ENCODE measurements around the gene MAN1C1. TPM values are rescaled to one million over a fixed set of nuclear protein-coding genes. Genes with fewer than 3 reads are reported as not detected.

The MAN1C1 gene
- total and polyA plus RNA-seq, 2 donors (not counting 3 experiments of a cell fraction or from before 2014, with no cell fraction given) = 1.5 to 4.0 TPM

DNA sequence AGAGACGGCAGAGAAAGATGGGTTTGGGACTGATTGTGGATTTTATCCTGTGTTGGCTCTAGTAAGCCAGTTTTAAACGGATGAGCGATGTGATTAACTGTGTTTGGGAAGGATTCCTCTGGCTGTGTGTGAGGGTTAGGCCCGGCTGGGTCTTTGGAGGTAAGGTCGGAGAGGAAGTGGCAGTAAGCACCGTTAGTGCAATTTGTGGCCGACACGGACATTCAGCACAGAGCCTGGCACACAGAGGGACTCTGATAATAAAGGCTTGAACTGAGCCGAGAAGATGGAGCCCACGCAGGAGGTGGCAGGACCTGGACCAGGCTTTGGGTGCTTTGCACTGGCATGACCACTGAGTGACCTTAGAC, 204.5 kb downstream of the MAN1C1 start:
- ChIA-PET CTCF (no interaction called here), POLR2A (no interaction called here)
- H3K4me1 ChIP-seq (ENCODE audit: control insufficient read depth, extremely low read depth, insufficient read depth, low read length) = peaks cover 14% of the 10 kb centered on the region
- H2AFZ ChIP-seq (ENCODE audit: low read depth, low read length) = no peak overlapping the region
- peak overlapping the region; percentile 82 for H3K9ac ChIP-seq (replicated peaks; ENCODE audit: extremely low read depth, insufficient read depth, low read length)
- H3K9me3 ChIP-seq (replicated peaks; ENCODE audit: control insufficient read depth, insufficient read depth, low read length) = no peaks in the 10 kb centered on the region
- peaks cover 9% of the 10 kb centered on the region for H3K79me2 ChIP-seq (ENCODE audit: control insufficient read depth, insufficient read depth, low read length)
- H4K20me1 ChIP-seq (replicated peaks; ENCODE audit: control insufficient read depth, extremely low read depth, insufficient read depth, low read length) = no peaks in the 10 kb centered on the region
- H3K4me2 ChIP-seq (ENCODE audit: insufficient read depth, low read length) = peak overlapping the region; percentile 38
- no peak for FAIRE-seq
- no peak for TF ChIP-seq POLR2AphosphoS5 (IDR thresholded peaks at IDR 0.05; ENCODE audit: insufficient read depth, low read depth, low read length)
- no peak for TF ChIP-seq FOS (IDR thresholded peaks at IDR 0.05; ENCODE audit: borderline replicate concordance, insufficient read depth, low read length)
- no peak for TF ChIP-seq GATA2 (IDR thresholded peaks at IDR 0.05; ENCODE audit: insufficient read depth, insufficient read length, low read depth, low read length)
- no peak for TF ChIP-seq EZH2 (IDR thresholded peaks at IDR 0.05; ENCODE audit: borderline replicate concordance, low read depth, low read length, severe bottlenecking)
- TF ChIP-seq JUN (IDR thresholded peaks at IDR 0.05; ENCODE audit: borderline replicate concordance, insufficient read depth, insufficient read length, low read depth) = no peak
- TF ChIP-seq, protein P1, sequence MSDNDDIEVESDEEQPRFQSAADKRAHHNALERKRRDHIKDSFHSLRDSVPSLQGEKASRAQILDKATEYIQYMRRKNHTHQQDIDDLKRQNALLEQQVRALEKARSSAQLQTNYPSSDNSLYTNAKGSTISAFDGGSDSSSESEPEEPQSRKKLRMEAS (IDR thresholded peaks at IDR 0.05; ENCODE audit: insufficient read depth, insufficient read length) = no peak
- H3K27me3 ChIP-seq (ENCODE audit: control insufficient read depth in 2 of 2, insufficient read depth in 2 of 2, low read length in 2 of 2) = no peaks in the 10 kb centered on the region
- dilution Hi-C loops (cut with MboI; ENCODE audit: extremely low pct_ligation_motif_present, low sequenced_read_pairs) (no loop called here), intact Hi-C loops (cut with micrococcal nuclease) (no loop called here)
- no peak overlapping the region for H3K27ac ChIP-seq (ENCODE audit: insufficient read depth, low read depth, low read length)
- BruUV-seq (replicated peaks) = no TSS peak
- H3K4me3 ChIP-seq (replicated peaks in 1 of 3; ENCODE audit: insufficient read depth in 1 of 3, low read depth in 1 of 3, low read length in 3 of 3) = peak overlapping the region in 2 of 3 experiments; percentile 74 to 77
- H3K36me3 ChIP-seq (ENCODE audit: control insufficient read depth in 2 of 2, extremely low read depth in 1 of 2, insufficient read depth in 2 of 2, low read length in 2 of 2) = peaks cover 0 to 6% of the 10 kb centered on the region in 2 experiments
- no peaks in the 10 kb centered on the region for H3K9me1 ChIP-seq (replicated peaks; ENCODE audit: control insufficient read depth, extremely low read depth, insufficient read depth, low read length)
- DNase-seq (ENCODE audit: low read depth, low spot score) = no peak

DNA sequence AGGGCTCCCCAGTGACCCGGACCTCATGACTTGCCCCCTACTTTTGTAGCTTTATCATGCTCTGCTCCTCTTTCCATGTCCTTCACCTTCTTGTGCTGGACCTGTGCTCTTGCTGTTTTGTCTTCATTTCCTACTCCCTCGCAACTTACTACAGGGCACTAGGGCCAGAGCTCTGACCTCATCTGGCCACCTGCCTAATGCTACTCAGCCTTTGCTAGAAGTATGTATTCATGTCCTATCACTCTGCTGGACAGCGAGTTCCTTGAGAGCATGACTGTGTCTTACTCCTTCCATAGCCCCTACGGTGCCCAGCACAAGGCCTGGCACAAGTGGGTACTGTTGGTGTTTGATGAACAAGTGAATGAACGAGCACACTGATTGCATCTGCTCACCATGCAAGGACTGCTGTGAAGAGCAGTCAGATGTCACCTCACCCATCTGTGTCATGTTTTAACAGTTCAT, 205.1 kb downstream of the MAN1C1 start:
- Histone ChIP-seq H2AFZ (ENCODE audit: low read depth, low read length) (no peak overlapping the region), H3K27ac (ENCODE audit: insufficient read depth, low read depth, low read length) (no peak overlapping the region), H3K4me3 (replicated peaks in 1 of 3; ENCODE audit: insufficient read depth in 1 of 3, low read depth in 1 of 3, low read length in 3 of 3) (no peak overlapping the region), H3K36me3 (ENCODE audit: control insufficient read depth in 2 of 2, extremely low read depth in 1 of 2, insufficient read depth in 2 of 2, low read length in 2 of 2) (peaks cover 0 to 8% of the 10 kb centered on the region in 2 experiments), H3K79me2 (ENCODE audit: control insufficient read depth, insufficient read depth, low read length) (peaks cover 9% of the 10 kb centered on the region), H4K20me1 (replicated peaks; ENCODE audit: control insufficient read depth, extremely low read depth, insufficient read depth, low read length) (no peaks in the 10 kb centered on the region), H3K27me3 (ENCODE audit: control insufficient read depth in 2 of 2, insufficient read depth in 2 of 2, low read length in 2 of 2) (no peaks in the 10 kb centered on the region), H3K4me2 (ENCODE audit: insufficient read depth, low read length) (no peak overlapping the region), H3K4me1 (ENCODE audit: control insufficient read depth, extremely low read depth, insufficient read depth, low read length) (peaks cover 14% of the 10 kb centered on the region), H3K9ac (replicated peaks; ENCODE audit: extremely low read depth, insufficient read depth, low read length) (no peak overlapping the region), H3K9me3 (replicated peaks; ENCODE audit: control insufficient read depth, insufficient read depth, low read length) (no peaks in the 10 kb centered on the region), H3K9me1 (replicated peaks; ENCODE audit: control insufficient read depth, extremely low read depth, insufficient read depth, low read length) (no peaks in the 10 kb centered on the region)
- no peak for TF ChIP-seq EZH2 (IDR thresholded peaks at IDR 0.05; ENCODE audit: borderline replicate concordance, low read depth, low read length, severe bottlenecking)
- TF ChIP-seq, protein P2, sequence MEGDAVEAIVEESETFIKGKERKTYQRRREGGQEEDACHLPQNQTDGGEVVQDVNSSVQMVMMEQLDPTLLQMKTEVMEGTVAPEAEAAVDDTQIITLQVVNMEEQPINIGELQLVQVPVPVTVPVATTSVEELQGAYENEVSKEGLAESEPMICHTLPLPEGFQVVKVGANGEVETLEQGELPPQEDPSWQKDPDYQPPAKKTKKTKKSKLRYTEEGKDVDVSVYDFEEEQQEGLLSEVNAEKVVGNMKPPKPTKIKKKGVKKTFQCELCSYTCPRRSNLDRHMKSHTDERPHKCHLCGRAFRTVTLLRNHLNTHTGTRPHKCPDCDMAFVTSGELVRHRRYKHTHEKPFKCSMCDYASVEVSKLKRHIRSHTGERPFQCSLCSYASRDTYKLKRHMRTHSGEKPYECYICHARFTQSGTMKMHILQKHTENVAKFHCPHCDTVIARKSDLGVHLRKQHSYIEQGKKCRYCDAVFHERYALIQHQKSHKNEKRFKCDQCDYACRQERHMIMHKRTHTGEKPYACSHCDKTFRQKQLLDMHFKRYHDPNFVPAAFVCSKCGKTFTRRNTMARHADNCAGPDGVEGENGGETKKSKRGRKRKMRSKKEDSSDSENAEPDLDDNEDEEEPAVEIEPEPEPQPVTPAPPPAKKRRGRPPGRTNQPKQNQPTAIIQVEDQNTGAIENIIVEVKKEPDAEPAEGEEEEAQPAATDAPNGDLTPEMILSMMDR (IDR thresholded peaks at IDR 0.05; ENCODE audit: extremely low read depth in 1 of 2, insufficient read depth in 1 of 2, low read depth in 1 of 2, low read length in 2 of 2) = no peak
- TF ChIP-seq POLR2AphosphoS5 (IDR thresholded peaks at IDR 0.05; ENCODE audit: insufficient read depth, low read depth, low read length) = no peak
- TF ChIP-seq POLR2A (IDR thresholded peaks at IDR 0.05; ENCODE audit: low read depth, low read length) = no peak
- TF ChIP-seq FOS (IDR thresholded peaks at IDR 0.05; ENCODE audit: borderline replicate concordance, insufficient read depth, low read length) = no peak
- TF ChIP-seq MYC (IDR thresholded peaks at IDR 0.05; ENCODE audit: low read depth, low read length) = no peak
- TF ChIP-seq, protein P1 (IDR thresholded peaks at IDR 0.05; ENCODE audit: insufficient read depth, insufficient read length) = no peak
- TF ChIP-seq JUN (IDR thresholded peaks at IDR 0.05; ENCODE audit: borderline replicate concordance, insufficient read depth, insufficient read length, low read depth) = no peak
- no peak for TF ChIP-seq GATA2 (IDR thresholded peaks at IDR 0.05; ENCODE audit: insufficient read depth, insufficient read length, low read depth, low read length)
- DNase-seq (ENCODE audit: low read depth, low spot score) (no peak), FAIRE-seq (no peak)
- intact Hi-C loops (cut with micrococcal nuclease) (no loop called here), dilution Hi-C loops (cut with MboI; ENCODE audit: extremely low pct_ligation_motif_present, low sequenced_read_pairs) (no loop called here)
- CTCF ChIA-PET = no interaction called here
- POLR2A ChIA-PET = interaction anchor here (0.7 kb wide), 1 partner anchor 505 kb away, joined by 3 read pairs; no protein-coding TSS in a partner anchor
- BruUV-seq (replicated peaks) = no TSS peak

Data from endothelial cell of umbilical vein (primary cell).